ENCODE results near the gene ZNF334.

Gene ZNF334

DNA sequence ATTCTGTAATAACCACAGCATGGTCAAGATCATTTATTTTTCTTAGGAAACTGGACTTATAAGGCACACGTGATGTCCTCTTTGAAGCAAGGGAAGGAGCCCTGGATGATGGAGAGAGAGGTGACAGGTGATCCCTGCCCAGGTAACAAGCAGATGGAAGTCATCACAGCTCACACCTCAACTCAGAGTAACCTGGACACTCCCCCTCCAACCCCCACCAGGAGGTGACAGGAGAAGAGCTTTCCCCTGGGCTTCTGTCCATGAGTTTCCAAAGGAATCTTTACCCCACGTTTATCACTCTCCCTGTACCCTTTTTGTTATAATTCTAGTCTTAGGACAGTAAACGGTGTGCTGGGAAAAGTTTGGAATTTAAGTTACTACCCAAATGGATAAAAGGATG, 28.4 kb downstream of the ZNF334 start:
- FAIRE-seq = no peak

- FAIRE-seq = no peak
Measured at GRCh38 chr20:46483879-46484278, 29.5 kb downstream of the ZNF334 start.

- FAIRE-seq = no peak
Measured at GRCh38 chr20:46482864-46483263, 30.5 kb downstream of the ZNF334 start.

DNA sequence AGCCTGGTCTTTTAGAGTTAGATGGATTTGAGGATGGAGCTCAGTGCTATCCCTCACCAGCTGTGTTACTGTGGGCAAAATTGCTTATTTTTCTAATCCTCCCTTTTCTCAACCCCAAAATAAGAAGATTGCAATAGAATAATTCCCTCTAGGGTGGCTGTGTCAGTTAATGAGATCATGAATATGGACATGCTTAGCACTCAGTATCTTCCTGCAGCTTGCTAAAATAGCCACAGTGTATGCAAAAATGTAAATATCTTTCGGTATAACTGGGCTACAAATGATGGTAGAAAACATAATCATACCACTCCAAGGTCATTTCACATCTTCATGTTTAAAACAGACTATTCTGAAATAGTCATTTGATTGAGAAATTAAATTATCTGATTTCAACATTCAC, 35.7 kb downstream of the ZNF334 start:
- FAIRE-seq = no peak

GRCh38 chr20:46477225-46477624, 36.1 kb downstream of the ZNF334 start:
- FAIRE-seq = no peak

DNA sequence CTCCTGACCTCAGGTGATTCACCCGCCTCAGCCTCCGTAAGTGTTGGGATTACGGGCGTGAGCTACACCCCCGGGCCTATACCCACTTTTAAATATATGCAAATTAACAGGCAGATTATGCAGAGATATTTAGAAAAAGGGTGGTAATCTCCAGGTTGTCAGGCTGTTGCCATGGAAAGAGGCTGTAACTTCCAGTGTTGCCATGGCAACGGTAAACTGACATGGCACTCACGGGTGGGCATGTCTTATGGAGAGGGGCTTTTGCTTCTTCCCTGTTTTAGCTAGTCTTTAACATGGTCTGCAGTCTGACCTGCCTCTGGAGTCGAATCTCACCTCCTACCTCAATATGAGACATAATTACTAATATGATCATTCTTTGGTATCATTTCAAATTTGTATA, 44.9 kb downstream of the ZNF334 start:
- no peak for FAIRE-seq

DNA sequence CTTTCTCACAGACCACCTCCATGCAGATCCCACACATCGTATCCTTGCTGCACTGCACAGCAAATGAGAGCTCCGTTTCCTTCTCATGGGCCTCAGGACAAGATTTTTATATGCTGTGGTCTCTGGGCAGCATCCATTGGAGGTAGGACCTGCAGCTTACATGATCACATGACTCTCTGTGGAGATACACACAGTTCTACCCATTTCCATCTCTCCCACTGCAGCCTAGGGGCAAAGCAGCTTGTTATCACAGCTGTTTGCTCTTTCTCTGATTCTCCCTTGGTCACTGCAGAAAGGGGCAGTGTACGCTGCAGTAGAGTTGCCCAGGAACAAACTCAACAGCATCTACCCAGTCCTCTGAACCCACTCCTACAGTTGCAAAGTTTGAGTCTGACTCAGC, 48.9 kb downstream of the ZNF334 start:
- FAIRE-seq = no peak

- FAIRE-seq = no peak
Measured at GRCh38 chr20:46463852-46464251, 49.5 kb downstream of the ZNF334 start.

DNA sequence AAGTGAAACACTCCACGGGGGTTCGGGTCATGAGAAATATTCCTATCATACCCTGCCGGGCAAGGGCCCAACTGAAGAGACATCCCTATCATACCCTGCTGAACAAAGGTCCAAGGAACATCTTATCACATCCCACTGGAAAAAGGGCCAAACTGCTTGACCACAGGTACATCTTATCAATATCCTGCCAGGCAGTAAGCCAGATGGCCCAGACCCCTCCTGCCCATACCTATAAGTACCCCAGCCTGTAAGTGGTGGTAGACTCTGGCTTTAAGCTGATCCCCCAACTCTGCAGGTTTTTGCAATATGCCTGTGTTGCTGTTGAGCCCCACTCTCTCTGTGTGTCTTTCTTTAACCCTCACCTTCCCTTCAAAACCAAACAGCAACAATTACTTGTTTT, 51.6 kb downstream of the ZNF334 start:
- FAIRE-seq = no peak

DNA sequence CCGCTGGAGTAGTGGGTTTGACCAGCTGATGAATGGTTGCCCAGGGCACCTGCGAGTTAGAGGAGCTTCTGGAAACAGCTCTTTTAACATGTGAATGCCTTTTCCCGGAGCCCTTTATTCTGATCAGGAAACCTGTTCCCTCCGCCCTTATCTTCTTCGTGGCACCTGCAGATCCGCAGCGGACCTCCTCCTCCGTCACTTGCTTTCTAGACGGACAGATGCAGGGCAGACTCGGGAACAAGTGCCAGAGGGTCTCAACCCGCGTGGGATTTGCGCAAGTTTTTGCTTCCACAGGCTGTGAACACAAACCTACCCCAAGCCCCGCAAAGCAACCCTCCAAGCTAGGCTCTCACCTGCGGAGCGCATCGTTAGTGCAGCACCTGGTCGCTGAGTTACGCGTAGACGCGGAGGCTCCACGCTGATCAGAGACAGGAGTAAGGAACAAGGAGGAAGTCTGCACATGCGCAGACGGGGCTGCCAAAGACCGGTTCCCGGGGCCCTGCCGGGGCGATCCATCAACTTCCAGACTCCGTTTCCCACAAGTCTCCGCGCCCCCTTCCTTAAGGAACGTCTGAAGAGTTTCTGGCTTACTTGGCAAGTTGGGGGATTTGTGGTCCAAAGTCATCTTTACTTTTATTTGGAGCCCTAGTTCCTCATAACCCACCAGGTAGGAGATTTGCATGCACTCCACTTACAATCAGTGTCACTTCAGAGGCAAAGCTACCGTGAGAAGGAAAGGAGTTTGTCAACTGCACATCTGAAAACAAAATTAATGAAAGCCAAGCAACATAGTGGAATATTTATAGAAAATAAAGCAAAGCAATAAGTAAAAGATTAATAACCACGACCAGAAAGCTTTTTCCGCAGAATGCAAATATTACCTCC, 54.3 kb downstream of the ZNF334 start:
- FAIRE-seq = no peak

- FAIRE-seq = no peak
Measured at GRCh38 chr20:46456255-46457028, 56.9 kb downstream of the ZNF334 start.

DNA sequence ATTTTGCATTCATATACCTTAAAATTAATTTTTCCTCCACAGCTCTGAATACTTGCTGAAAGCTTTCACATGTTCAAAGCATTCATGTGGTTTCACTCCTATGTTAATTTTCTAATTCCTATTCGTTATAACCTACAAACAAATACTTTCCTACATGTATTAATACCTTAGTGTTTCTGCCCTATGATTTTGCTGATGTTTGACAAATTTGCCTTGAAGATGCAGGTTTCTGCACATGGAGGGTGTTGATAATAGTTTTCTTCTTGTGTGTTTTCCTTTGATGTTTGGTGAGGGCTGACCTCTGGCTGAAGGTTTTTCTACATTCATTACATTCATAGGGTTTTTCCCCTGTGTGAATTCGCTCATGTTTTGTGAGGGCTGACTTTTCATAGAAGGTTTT, 57.6 kb downstream of the ZNF334 start:
- no peak for FAIRE-seq

Data from islet of Langerhans (tissue), 1 donor.